ENCODE measurements around the gene RGS7. TPM values are rescaled to one million over a fixed set of nuclear protein-coding genes. Genes with fewer than 3 reads are reported as not detected.
"Not testable (repeated sequence)": the region's sequence is repeated elsewhere in the genome, so short reads cannot be mapped to it uniquely, and the experiment has no call there.

The RGS7 gene
- total RNA-seq, 1 donor, result 0.36 TPM

- Histone ChIP-seq H2AFZ (ENCODE audit: low read length) (no peak overlapping the region), H3K4me1 (ENCODE audit: insufficient read depth, low read length) (no peaks in the 10 kb centered on the region), H3K27ac (ENCODE audit: low read depth, low read length) (no peak overlapping the region), H4K20me1 (ENCODE audit: insufficient read depth, low read length) (no peaks in the 10 kb centered on the region), H3K4me3 (ENCODE audit: insufficient read depth, low read length) (no peak overlapping the region), H3K36me3 (ENCODE audit: insufficient read depth, low read length) (no peaks in the 10 kb centered on the region), H3K27me3 (ENCODE audit: insufficient read depth, low read length) (no peaks in the 10 kb centered on the region), H3K9me3 (ENCODE audit: low read depth, low read length) (no peaks in the 10 kb centered on the region), H3K4me2 (ENCODE audit: insufficient read depth, low read length) (no peak overlapping the region), H3K79me2 (ENCODE audit: insufficient read depth, low read length) (no peaks in the 10 kb centered on the region)
- TF ChIP-seq CTCF (IDR thresholded peaks at IDR 0.05; ENCODE audit: extremely low read depth, low read depth, low read length), result no peak
- DNase-seq (ENCODE audit: insufficient read length, low spot score, missing footprints), result no peak
These were observed 64.0 kb downstream of the RGS7 start for GRCh38 chr1:241292973-241293372.

GRCh38 chr1:241291548-241291947, 65.5 kb downstream of the RGS7 start:
- H3K4me1 ChIP-seq (ENCODE audit: insufficient read depth, low read length); H3K27ac ChIP-seq (ENCODE audit: low read depth, low read length); H3K79me2 ChIP-seq (ENCODE audit: insufficient read depth, low read length); H4K20me1 ChIP-seq (ENCODE audit: insufficient read depth, low read length); H3K9me3 ChIP-seq (ENCODE audit: low read depth, low read length); H3K4me3 ChIP-seq (ENCODE audit: insufficient read depth, low read length); H3K4me2 ChIP-seq (ENCODE audit: insufficient read depth, low read length); H3K27me3 ChIP-seq (ENCODE audit: insufficient read depth, low read length); DNase-seq (ENCODE audit: insufficient read length, low spot score, missing footprints); H3K36me3 ChIP-seq (ENCODE audit: insufficient read depth, low read length); H2AFZ ChIP-seq (ENCODE audit: low read length): not testable (repeated sequence)

- no peak for DNase-seq (ENCODE audit: insufficient read length, low spot score, missing footprints)
- H3K79me2 ChIP-seq (ENCODE audit: insufficient read depth, low read length), result no peaks in the 10 kb centered on the region
- H3K27ac ChIP-seq (ENCODE audit: low read depth, low read length), result no peak overlapping the region
- TF ChIP-seq CTCF (IDR thresholded peaks at IDR 0.05; ENCODE audit: extremely low read depth, low read depth, low read length), result no peak
- no peaks in the 10 kb centered on the region for H4K20me1 ChIP-seq (ENCODE audit: insufficient read depth, low read length)
- no peaks in the 10 kb centered on the region for H3K9me3 ChIP-seq (ENCODE audit: low read depth, low read length)
- no peak overlapping the region for H2AFZ ChIP-seq (ENCODE audit: low read length)
- no peaks in the 10 kb centered on the region for H3K36me3 ChIP-seq (ENCODE audit: insufficient read depth, low read length)
- no peaks in the 10 kb centered on the region for H3K4me1 ChIP-seq (ENCODE audit: insufficient read depth, low read length)
- no peaks in the 10 kb centered on the region for H3K27me3 ChIP-seq (ENCODE audit: insufficient read depth, low read length)
- no peak overlapping the region for H3K4me3 ChIP-seq (ENCODE audit: insufficient read depth, low read length)
- H3K4me2 ChIP-seq (ENCODE audit: insufficient read depth, low read length), result no peak overlapping the region
These were observed 70.5 kb downstream of the RGS7 start for GRCh38 chr1:241286486-241286885.

GRCh38 chr1:241276391-241276790, 80.6 kb downstream of the RGS7 start:
- no peaks in the 10 kb centered on the region for H4K20me1 ChIP-seq (ENCODE audit: insufficient read depth, low read length)

More at GRCh38 chr1:241276391-241276790, 80.6 kb downstream of the RGS7 start:
- Histone ChIP-seq H3K27me3 (ENCODE audit: insufficient read depth, low read length) (no peaks in the 10 kb centered on the region), H3K9me3 (ENCODE audit: low read depth, low read length) (no peaks in the 10 kb centered on the region), H3K27ac (ENCODE audit: low read depth, low read length) (no peak overlapping the region), H3K79me2 (ENCODE audit: insufficient read depth, low read length) (no peaks in the 10 kb centered on the region), H3K4me1 (ENCODE audit: insufficient read depth, low read length) (no peaks in the 10 kb centered on the region), H3K4me2 (ENCODE audit: insufficient read depth, low read length) (no peak overlapping the region), H3K36me3 (ENCODE audit: insufficient read depth, low read length) (no peaks in the 10 kb centered on the region), H3K4me3 (ENCODE audit: insufficient read depth, low read length) (no peak overlapping the region), H2AFZ (ENCODE audit: low read length) (no peak overlapping the region)
- no peak for DNase-seq (ENCODE audit: insufficient read length, low spot score, missing footprints)
- no peak for TF ChIP-seq CTCF (IDR thresholded peaks at IDR 0.05; ENCODE audit: extremely low read depth, low read depth, low read length)

Measured in osteoblast (primary cell).